Measurements from ENCODE around the gene COG5. TPM values are rescaled to one million over a fixed set of nuclear protein-coding genes. Genes with fewer than 3 reads are reported as not detected.
"Not testable (repeated sequence)": the region's sequence is repeated elsewhere in the genome, so short reads cannot be mapped to it uniquely, and the experiment has no call there.

COG5 gene
- total and polyA plus RNA-seq, 2 experiments from 2014 or later = 15.4 to 36.5 TPM

- not testable (repeated sequence) for H2AFZ ChIP-seq; H3K4me3 Mint-ChIP-seq; H3K36me3 ChIP-seq (ENCODE audit: insufficient read depth); H3K4me3 ChIP-seq; H3F3A ChIP-seq (replicated peaks; ENCODE audit: low read depth); H3K9me3 Mint-ChIP-seq; H3K27me3 Mint-ChIP-seq (ENCODE audit: insufficient read depth, low read depth, poor library complexity); H3K4me2 ChIP-seq; DNase-seq (ENCODE audit: low spot score); H3K27ac ChIP-seq (ENCODE audit: low read depth); H3K27me3 ChIP-seq (ENCODE audit: insufficient read depth); H3K27ac Mint-ChIP-seq; H3K4me1 ChIP-seq (ENCODE audit: insufficient read depth); H3K4me1 Mint-ChIP-seq; H4K20me1 ChIP-seq (replicated peaks; ENCODE audit: insufficient read depth); ATAC-seq; H3K9me2 ChIP-seq (ENCODE audit: insufficient read depth)
- H3K36me3 Mint-ChIP-seq (ENCODE audit: low read depth) = peaks cover 26% of the 10 kb centered on the region; the same call in 2 of the 3 replicates
- H3K79me2 ChIP-seq (replicated peaks; ENCODE audit: insufficient read depth) = peaks cover 60% of the 10 kb centered on the region
Measured at GRCh38 chr7:107537228-107537627, 26.5 kb downstream of the COG5 start.

- H3K4me3 ChIP-seq = no peak overlapping the region
- no peak overlapping the region for H3K27ac Mint-ChIP-seq
- peaks cover 9% of the 10 kb centered on the region for H3K4me1 ChIP-seq (ENCODE audit: insufficient read depth)
- ATAC-seq (no peak), DNase-seq (ENCODE audit: low spot score) (no peak)
- no peak overlapping the region for H3K4me2 ChIP-seq
- H3K4me3 Mint-ChIP-seq = no peak overlapping the region
- peaks cover 27% of the 10 kb centered on the region for H3K36me3 Mint-ChIP-seq (ENCODE audit: low read depth)
- H3K27me3 ChIP-seq (ENCODE audit: insufficient read depth) = no peaks in the 10 kb centered on the region
- peaks cover 57% of the 10 kb centered on the region for H3K79me2 ChIP-seq (replicated peaks; ENCODE audit: insufficient read depth)
- no peak overlapping the region for H2AFZ ChIP-seq
- peaks cover 14% of the 10 kb centered on the region for H3K4me1 Mint-ChIP-seq
- H3K27ac ChIP-seq (ENCODE audit: low read depth) = no peak overlapping the region
- H3K27me3 Mint-ChIP-seq (ENCODE audit: insufficient read depth, low read depth, poor library complexity) = no peaks in the 10 kb centered on the region
- H3F3A ChIP-seq (replicated peaks; ENCODE audit: low read depth) = no peaks in the 10 kb centered on the region
- no peaks in the 10 kb centered on the region for H3K9me2 ChIP-seq (ENCODE audit: insufficient read depth)
- peaks cover 3% of the 10 kb centered on the region; the same call in 1 of the 2 replicates for H4K20me1 ChIP-seq (replicated peaks; ENCODE audit: insufficient read depth)
- H3K36me3 ChIP-seq (ENCODE audit: insufficient read depth) = no peaks in the 10 kb centered on the region
- H3K9me3 Mint-ChIP-seq = no peaks in the 10 kb centered on the region; the same call in 2 of the 3 replicates
- TF ChIP-seq EZH2 (IDR thresholded peaks at IDR 0.05; ENCODE audit: low read depth, unreplicated experiment) (no peak), NANOG (IDR thresholded peaks at IDR 0.05; ENCODE audit: borderline replicate concordance) (no peak), CTCF (conservative IDR thresholded peaks at IDR 0.05; ENCODE audit: low read depth in 2 of 2) (no peak), JUNB (IDR thresholded peaks at IDR 0.05; ENCODE audit: unreplicated experiment) (no peak), CREB1 (CRISPR knock-in tag; IDR thresholded peaks at IDR 0.05; ENCODE audit: low read depth) (no peak), POLR2AphosphoS5 (IDR thresholded peaks at IDR 0.05; ENCODE audit: low read depth) (no peak), STAT1 (IDR thresholded peaks at IDR 0.05; ENCODE audit: unreplicated experiment) (no peak), ZNF114 (CRISPR knock-in tag; IDR thresholded peaks at IDR 0.05) (no peak), REST (IDR thresholded peaks at IDR 0.05; ENCODE audit: unreplicated experiment) (no peak)
- TF ChIP-seq, protein P1, sequence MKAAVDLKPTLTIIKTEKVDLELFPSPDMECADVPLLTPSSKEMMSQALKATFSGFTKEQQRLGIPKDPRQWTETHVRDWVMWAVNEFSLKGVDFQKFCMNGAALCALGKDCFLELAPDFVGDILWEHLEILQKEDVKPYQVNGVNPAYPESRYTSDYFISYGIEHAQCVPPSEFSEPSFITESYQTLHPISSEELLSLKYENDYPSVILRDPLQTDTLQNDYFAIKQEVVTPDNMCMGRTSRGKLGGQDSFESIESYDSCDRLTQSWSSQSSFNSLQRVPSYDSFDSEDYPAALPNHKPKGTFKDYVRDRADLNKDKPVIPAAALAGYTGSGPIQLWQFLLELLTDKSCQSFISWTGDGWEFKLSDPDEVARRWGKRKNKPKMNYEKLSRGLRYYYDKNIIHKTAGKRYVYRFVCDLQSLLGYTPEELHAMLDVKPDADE (IDR thresholded peaks at IDR 0.05) = no peak
Measured at GRCh38 chr7:107534139-107534538, 29.6 kb downstream of the COG5 start.
